Heart left ventricle (tissue), 16 donors: ENCODE measurements around the gene ZNF550. TPM values are rescaled to one million over a fixed set of nuclear protein-coding genes. Genes with fewer than 3 reads are reported as not detected.
"Not testable (repeated sequence)": the region's sequence is repeated elsewhere in the genome, so short reads cannot be mapped to it uniquely, and the experiment has no call there.

Experiments
- ATAC-seq, 4 donors: fragments of 200-7000 bp; cut with Tn5 transposase; one replicate each; pipeline ENCODE4 v1.9.1; 2020 to 2022; ENCODE audit warnings: moderate library complexity in 4 of 4, mild to moderate bottlenecking in 3 of 4, moderate number of reproducible peaks in 1 of 4
- DNase-seq, 5 donors: peaks; one replicate each; pipeline ENCODE4 v3.0.0-alpha.2; 2020
- H3K27ac ChIP-seq, 12 donors: fragments of 200-600 bp; sonication (generic) in 4 of 12; one replicate each; pipeline versions ENCODE4 v1.5.0 to v1.8.0; 2016 to 2022; ENCODE audit warnings: mild to moderate bottlenecking in 2 of 12
- H3K27me3 ChIP-seq, 9 donors: fragments of 200-600 bp; sonication (generic) in 2 of 9; one replicate each; pipeline versions ENCODE4 v1.5.1 to v1.8.0; 2016 to 2022; ENCODE audit warnings: mild to moderate bottlenecking in 3 of 9
- H3K36me3 ChIP-seq, 9 donors: fragments of 200-600 bp; sonication (generic) in 2 of 9; one replicate each; pipeline versions ENCODE4 v1.5.0 to v1.8.0; 2018 to 2022; ENCODE audit warnings: mild to moderate bottlenecking in 2 of 9
- H3K4me1 ChIP-seq, 12 donors: fragments of 200-600 bp; sonication (generic) in 4 of 12; one replicate each; pipeline versions ENCODE4 v1.5.0 to v1.8.0; 2016 to 2022; ENCODE audit warnings: mild to moderate bottlenecking in 3 of 12
- H3K4me3 ChIP-seq, 12 donors: fragments of 200-600 bp; sonication (generic) in 4 of 12; one replicate each; pipeline versions ENCODE4 v1.5.0 to v1.8.0; 2017 to 2022; ENCODE audit warnings: mild to moderate bottlenecking in 9 of 12, moderate library complexity in 4 of 12
- H3K9me3 ChIP-seq, 12 donors: fragments of 200-600 bp; sonication (generic) in 4 of 12; one replicate each; pipeline versions ENCODE4 v1.5.0 to v1.8.0; 2016 to 2022; ENCODE audit warnings: mild to moderate bottlenecking in 1 of 12
- POLR2A ChIP-seq, 2 donors: fragments of 450-650 bp; IDR thresholded peaks; one replicate each; pipeline ENCODE4 v1.6.1; 2017; ENCODE audit warnings: antibody characterized with exemption in 2 of 2, mild to moderate bottlenecking in 2 of 2, moderate library complexity in 2 of 2
- WGBS, 4 donors: extraction: QIAGEN DNeasy Blood & Tissue Kit in 2 of 4; methylation state at CpG; one replicate each; pipeline versions ENCODE4 v1.1.5 to v1.1.7; 2013 to 2018; 5-methylcytosine and 5-hydroxymethylcytosine counted together
- intact Hi-C, 10 donors: fragments of 100-400 bp; cut with DNase I; formaldehyde crosslinking; loops; one replicate each; pipeline versions ENCODE4 v1.11.1 to v1.14.2; 2022
- polyA plus RNA-seq, 2 donors: library from polyadenylated mRNA; stranded (reverse); fragments of 200-250 nt; gene quantifications; one replicate each; pipeline ENCODE4 v1.2.3, GENCODE V29; 2013
- total RNA-seq, 9 donors: library from RNA; depleted of rRNA in 2 of 9; stranded (reverse); fragments of >200 nt in 2 of 9; fragmentation: NEBNext Ultra II Directional in 3 of 9; extraction: Animal tissue kit (Norgen Biotek cat#: 25700) in 3 of 9; gene quantifications; one replicate each; pipeline versions ENCODE4 v1.1.0 to v1.2.4, GENCODE V29; 2016 to 2023
- TF ChIP-seq, protein P1 (sequence below), 12 donors: fragments of 200-600 bp; sonication (generic) in 4 of 12; IDR thresholded peaks; one replicate each; pipeline versions ENCODE4 v1.5.0 to v1.8.0; 2018 to 2022; ENCODE audit warnings: antibody characterized with exemption in 12 of 12, mild to moderate bottlenecking in 5 of 12
- donor health status: ischemic (EF 13 %, LVEDD 7.1; RV severe dilation, severe dysfunction).
- donor health status: healthy with polysubstance abuse.
- donor health status: DM: no; HTN: yes; CAD: no.
- donor health status: DM: no; HTN: no; CAD: no.
- donor health status: ischemic (EF 25% LVEDD 6.9; RV normal size, moderate dysfunction).
- donor health status: ischemic (EF 25% LVEDD 5.7; RV mildly dilated, moderate dysfunction).
- donor health status: healthy.
- donor health status: DM: yes; HTN: yes; CAD: no.
- donor health status: ischemic (EF 35%, LVEDD 5.7; RV mildly dilated, moderate dysfunction).
- donor health status: nonischemic (EF 11% LVEDD 7.7; RV severe dilation, severe dysfunction).
- donor health status: DM: yes; HTN: yes; CAD: no.
- donor health status: PGD.
- donor health status: ischemic (EF 29% LVEDD 5.4; RV normal size, mild dysfunction).
- donor health status: nonischemic (EF 23%, LVEDD 6.1; RV moderate dilation, normal function).

ZNF550 gene
- total and polyA plus RNA-seq, 11 donors = 3.6 to 10.1 (median 6.9) TPM

DNA sequence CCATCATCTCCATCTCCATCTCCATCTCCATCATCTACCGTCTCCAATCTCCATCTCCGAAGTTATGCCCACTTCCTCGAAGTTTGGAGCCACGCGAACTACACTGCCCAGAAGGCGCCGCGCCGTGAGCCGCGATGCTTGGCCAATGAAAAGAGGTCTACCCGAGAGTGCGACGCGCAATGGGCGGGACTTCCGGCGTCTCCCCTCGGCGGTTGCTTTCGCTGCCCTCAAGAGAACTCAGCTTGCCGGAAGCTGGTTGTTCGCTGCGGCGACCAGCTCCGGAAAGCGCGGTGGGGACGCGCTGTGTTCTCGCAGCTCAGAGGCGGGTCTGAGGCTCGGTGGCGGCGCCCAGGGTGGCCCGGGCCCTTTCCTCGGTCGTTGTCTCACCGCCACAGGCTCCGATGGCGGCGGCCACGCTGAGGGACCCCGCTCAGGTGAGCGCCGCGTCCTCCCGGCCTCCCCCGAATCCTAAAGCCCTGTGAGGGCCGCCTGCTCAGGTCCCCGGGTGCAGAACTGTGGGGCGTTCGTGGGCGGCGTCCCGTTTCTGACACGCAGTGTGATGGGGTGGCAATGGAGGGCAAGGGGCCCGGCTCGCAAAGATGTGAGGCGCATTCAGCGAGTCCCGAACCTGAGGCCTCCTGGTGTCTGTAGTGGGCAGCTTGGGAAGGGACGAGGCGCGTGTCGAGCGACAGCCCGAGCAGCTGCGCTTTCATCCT, 59.8 kb downstream of the ZNF550 start, which contains the start of gene ZNF773:
ZNF773 (plus strand) TSS at position 259 of the 716 bp plus-strand sequence; CDS start at position 402, 143 bp downstream.
- TF ChIP-seq POLR2A (IDR thresholded peaks at IDR 0.05) = peak in 1 of 2 donors; percentile 95
- intact Hi-C loops, H3K27me3 ChIP-seq: not testable (repeated sequence)
- H3K4me3 ChIP-seq = peak within 1 kb of the TSS; percentile 73 to 100 (median 88)
- 0 to 1% (median 0%) methylated on average over 32 to 61 of the region's 69 CpGs for WGBS, 4 donors
- DNase-seq = peak; percentile 96 to 98 (median 97)
- H3K4me1 ChIP-seq = peaks cover 0 to 11% (median 7%) of the 10 kb centered on the region in 12 donors
- peaks cover 0 to 13% (median 7%) of the 10 kb centered on the region in 9 donors for H3K36me3 ChIP-seq
- peak within 1 kb of the TSS; percentile 67 to 96 (median 89) for H3K27ac ChIP-seq
- ATAC-seq = peak; percentile 100
- peaks cover 0 to 59% (median 0%) of the 10 kb centered on the region in 12 donors for H3K9me3 ChIP-seq

DNA sequence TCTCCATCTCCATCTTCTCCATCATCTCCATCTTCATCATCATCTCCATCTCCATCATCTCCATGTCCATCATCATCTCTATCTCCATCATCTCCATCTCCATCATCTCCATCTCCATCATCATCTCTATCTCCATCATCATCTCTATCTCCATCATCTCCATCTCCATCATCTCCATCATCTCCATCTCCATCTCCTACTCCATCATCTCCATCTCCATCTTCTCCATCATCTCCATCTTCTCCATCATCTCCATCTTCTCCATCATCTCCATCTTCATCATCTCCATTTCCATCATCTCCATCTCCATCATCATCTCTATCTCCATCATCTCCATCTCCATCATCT, 60.4 kb downstream of the ZNF550 start:
- intact Hi-C loops, H3K27ac ChIP-seq, H3K4me3 ChIP-seq, ATAC-seq, H3K27me3 ChIP-seq, DNase-seq: not testable (repeated sequence)
- H3K9me3 ChIP-seq = peaks cover 0 to 63% (median 0%) of the 10 kb centered on the region in 12 donors
- peaks cover 0 to 11% (median 7%) of the 10 kb centered on the region in 12 donors for H3K4me1 ChIP-seq
- peaks cover 0 to 14% (median 7%) of the 10 kb centered on the region in 9 donors for H3K36me3 ChIP-seq

DNA sequence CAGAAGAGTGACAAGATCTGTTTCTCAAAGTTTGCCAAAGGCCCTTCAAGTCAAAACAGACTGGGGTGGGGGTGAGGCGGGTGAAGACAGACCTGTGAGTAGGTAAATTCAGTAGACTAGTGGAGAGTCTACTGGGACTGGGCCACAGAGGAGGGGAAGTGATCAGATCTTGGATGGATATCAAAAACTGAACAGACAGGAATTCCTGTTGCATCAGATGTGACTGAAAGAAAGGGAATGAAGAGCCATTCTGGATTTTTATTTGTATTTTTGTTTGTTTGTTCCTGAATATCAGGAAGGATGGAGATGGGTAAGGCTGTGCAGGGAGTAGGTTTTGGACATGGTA, 71.4 kb downstream of the ZNF550 start:
- H3K9me3 ChIP-seq = peaks cover 0 to 22% (median 0%) of the 10 kb centered on the region in 12 donors
- H3K4me1 ChIP-seq, H3K27ac ChIP-seq, intact Hi-C loops, H3K27me3 ChIP-seq, DNase-seq: not testable (repeated sequence)
- peak in 2 of 4 donors; percentile 21 to 29 for ATAC-seq
- H3K4me3 ChIP-seq = peak overlapping the region in 7 of 12 donors; percentile 6 to 100 (median 26)
- peaks cover 0 to 30% (median 21%) of the 10 kb centered on the region in 9 donors for H3K36me3 ChIP-seq
- WGBS, 4 donors = 14 to 17% methylated on average over 1 of the region's 1 CpG; no CpG with 5 or more reads in 2 of the 4 donors

DNA sequence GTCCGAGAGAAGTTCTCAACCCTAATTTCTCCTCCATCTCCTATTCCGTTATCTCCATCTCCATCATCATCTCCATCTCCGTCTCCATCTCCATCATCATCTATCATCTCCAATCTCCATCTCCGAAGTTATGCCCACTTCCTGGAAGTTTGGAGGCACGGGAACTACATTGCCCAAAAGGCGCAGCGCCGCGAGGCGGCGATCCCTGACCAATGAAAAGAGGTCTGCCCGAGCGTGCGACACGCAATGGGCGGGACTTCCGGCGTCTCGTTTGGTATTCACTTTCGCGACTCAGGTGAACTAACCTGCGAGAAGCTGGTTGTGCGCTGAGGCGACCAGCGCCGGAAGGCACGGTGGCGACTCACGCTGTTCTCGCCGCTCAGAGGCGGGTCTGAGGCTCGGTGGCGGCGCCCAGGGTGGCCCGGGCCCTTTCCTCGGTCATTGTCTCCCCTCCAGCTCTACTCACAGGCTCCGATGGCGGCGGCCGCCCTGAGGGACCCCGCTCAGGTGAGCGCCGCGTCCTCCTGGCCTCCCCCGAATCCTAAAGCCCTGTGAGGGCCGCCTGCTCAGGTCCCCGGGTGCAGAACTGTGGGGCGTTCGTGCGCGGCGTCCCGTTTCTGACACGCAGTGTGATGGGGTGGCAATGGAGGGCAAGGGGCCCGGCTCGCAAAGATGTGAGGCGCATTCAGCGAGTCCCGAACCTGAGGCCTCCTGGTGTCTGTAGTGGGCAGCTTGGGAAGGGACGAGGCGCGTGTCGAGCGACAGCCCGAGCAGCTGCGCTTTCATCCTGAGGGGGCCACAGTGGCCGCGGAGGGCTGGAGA, 72.0 kb downstream of the ZNF550 start, which contains the start of gene ZNF419:
ZNF419 (plus strand) TSS at position 274 of the 822 bp plus-strand sequence; CDS start at position 475, 201 bp downstream.
- H3K4me1 ChIP-seq, intact Hi-C loops, H3K27me3 ChIP-seq: not testable (repeated sequence)
- peak in 1 of 2 donors; percentile 52 for TF ChIP-seq POLR2A (IDR thresholded peaks at IDR 0.05)
- TF ChIP-seq, protein P1, sequence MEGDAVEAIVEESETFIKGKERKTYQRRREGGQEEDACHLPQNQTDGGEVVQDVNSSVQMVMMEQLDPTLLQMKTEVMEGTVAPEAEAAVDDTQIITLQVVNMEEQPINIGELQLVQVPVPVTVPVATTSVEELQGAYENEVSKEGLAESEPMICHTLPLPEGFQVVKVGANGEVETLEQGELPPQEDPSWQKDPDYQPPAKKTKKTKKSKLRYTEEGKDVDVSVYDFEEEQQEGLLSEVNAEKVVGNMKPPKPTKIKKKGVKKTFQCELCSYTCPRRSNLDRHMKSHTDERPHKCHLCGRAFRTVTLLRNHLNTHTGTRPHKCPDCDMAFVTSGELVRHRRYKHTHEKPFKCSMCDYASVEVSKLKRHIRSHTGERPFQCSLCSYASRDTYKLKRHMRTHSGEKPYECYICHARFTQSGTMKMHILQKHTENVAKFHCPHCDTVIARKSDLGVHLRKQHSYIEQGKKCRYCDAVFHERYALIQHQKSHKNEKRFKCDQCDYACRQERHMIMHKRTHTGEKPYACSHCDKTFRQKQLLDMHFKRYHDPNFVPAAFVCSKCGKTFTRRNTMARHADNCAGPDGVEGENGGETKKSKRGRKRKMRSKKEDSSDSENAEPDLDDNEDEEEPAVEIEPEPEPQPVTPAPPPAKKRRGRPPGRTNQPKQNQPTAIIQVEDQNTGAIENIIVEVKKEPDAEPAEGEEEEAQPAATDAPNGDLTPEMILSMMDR (IDR thresholded peaks at IDR 0.05) = peak in 4 of 12 donors; percentile 13 to 38 (median 24)
- H3K9me3 ChIP-seq = peaks cover 0 to 16% (median 0%) of the 10 kb centered on the region in 12 donors
- H3K27ac ChIP-seq = peak within 1 kb of the TSS in 10 of 12 donors; percentile 54 to 86 (median 82)
- peak within 1 kb of the TSS; percentile 71 to 100 (median 92) for H3K4me3 ChIP-seq
- ATAC-seq (peak; percentile 90 to 99 (median 98)), DNase-seq (peak; percentile 93 to 94 (median 93))
- peaks cover 0 to 24% (median 16%) of the 10 kb centered on the region in 9 donors for H3K36me3 ChIP-seq
- 1 to 2% (median 1%) methylated on average over 24 to 59 of the region's 69 CpGs for WGBS, 4 donors

Other genes with a start within 250 kb of the ZNF550 start
- gene ZNF543, start 239.4 kb downstream of the ZNF550 start, total RNA-seq = 1 to 10 TPM; 4.3 to 9.1 (median 7.1) TPM
- gene ZNF543, start 239.4 kb downstream of the ZNF550 start, polyA plus RNA-seq = 1 to 10 TPM; 1.6 to 2.0 TPM
- gene ZNF304, start 208.6 kb downstream of the ZNF550 start, total RNA-seq = 10 to 100 TPM in 4 of 9 donors, 1 to 10 TPM in 5; 7.0 to 14.5 (median 9.7) TPM
- 1 to 10 TPM; 2.7 to 6.1 TPM for gene ZNF304, start 208.6 kb downstream of the ZNF550 start, polyA plus RNA-seq
- gene TRAPPC2B, start 196.3 kb downstream of the ZNF550 start, total RNA-seq = 10 to 100 TPM in 5 of 9 donors, 1 to 10 TPM in 4; 7.4 to 35.0 (median 12.3) TPM
- gene TRAPPC2B, start 196.3 kb downstream of the ZNF550 start, polyA plus RNA-seq = 10 to 100 TPM; 34.4 to 35.6 TPM
- gene ZNF547, start 196.3 kb downstream of the ZNF550 start, total RNA-seq = 1 to 10 TPM; 1.9 to 3.7 (median 2.6) TPM
- 1 to 10 TPM; 1.7 to 2.0 TPM for gene ZNF547, start 196.3 kb downstream of the ZNF550 start, polyA plus RNA-seq
- 10 to 100 TPM; 11.6 to 20.3 (median 15.3) TPM for gene ZNF548, start 170.0 kb downstream of the ZNF550 start, total RNA-seq
- 10 to 100 TPM in 1 of 2 donors, 1 to 10 TPM in 1; 5.1 to 12.0 TPM for gene ZNF548, start 170.0 kb downstream of the ZNF550 start, polyA plus RNA-seq
- 10 to 100 TPM in 2 of 9 donors, 1 to 10 TPM in 7; 3.9 to 13.5 (median 9.0) TPM for gene ZNF17, start 148.7 kb downstream of the ZNF550 start, total RNA-seq
- 1 to 10 TPM; 3.2 to 8.5 TPM for gene ZNF17, start 148.7 kb downstream of the ZNF550 start, polyA plus RNA-seq
- gene ZNF749, start 124.5 kb downstream of the ZNF550 start, total RNA-seq = 1 to 10 TPM; 2.0 to 8.2 (median 3.7) TPM
- 10 to 100 TPM in 1 of 2 donors, 1 to 10 TPM in 1; 1.2 to 17.4 TPM for gene ZNF749, start 124.5 kb downstream of the ZNF550 start, polyA plus RNA-seq
- gene VN1R1, start 102.7 kb downstream of the ZNF550 start, total RNA-seq = 1 to 10 TPM; 2.1 to 6.2 (median 3.0) TPM
- 1 to 10 TPM; 1.6 to 2.2 TPM for gene VN1R1, start 102.7 kb downstream of the ZNF550 start, polyA plus RNA-seq
- 10 to 100 TPM; 15.7 to 30.1 (median 24.1) TPM for gene ZNF772, start 82.3 kb downstream of the ZNF550 start, total RNA-seq
- gene ZNF772, start 82.3 kb downstream of the ZNF550 start, polyA plus RNA-seq = 1 to 10 TPM; 4.2 to 9.1 TPM
- gene ZNF419, start 72.1 kb downstream of the ZNF550 start, total RNA-seq = 10 to 100 TPM in 3 of 9 donors, 1 to 10 TPM in 6; 5.6 to 11.5 (median 7.9) TPM
- 1 to 10 TPM; 6.2 to 7.3 TPM for gene ZNF419, start 72.1 kb downstream of the ZNF550 start, polyA plus RNA-seq
- 1 to 10 TPM; 4.1 to 7.3 (median 4.9) TPM for gene ZNF773, start 59.9 kb downstream of the ZNF550 start, total RNA-seq
- gene ZNF773, start 59.9 kb downstream of the ZNF550 start, polyA plus RNA-seq = 1 to 10 TPM; 4.4 to 5.5 TPM
- gene ZNF549, start 32.5 kb downstream of the ZNF550 start, total RNA-seq = 1 to 10 TPM; 2.5 to 5.2 (median 3.7) TPM
- 1 to 10 TPM; 2.6 to 3.3 TPM for gene ZNF549, start 32.5 kb downstream of the ZNF550 start, polyA plus RNA-seq
- gene ZNF416, start 19.0 kb upstream of the ZNF550 start, total RNA-seq = 1 to 10 TPM; 3.3 to 7.3 (median 5.1) TPM
- gene ZNF416, start 19.0 kb upstream of the ZNF550 start, polyA plus RNA-seq = 1 to 10 TPM; 1.8 to 3.8 TPM
- 1 to 10 TPM; 2.7 to 5.6 (median 4.4) TPM for gene ZIK1, start 24.3 kb upstream of the ZNF550 start, total RNA-seq
- gene ZIK1, start 24.3 kb upstream of the ZNF550 start, polyA plus RNA-seq = 1 to 10 TPM; 1.1 to 8.0 TPM
- gene ZNF530, start 40.0 kb upstream of the ZNF550 start, total RNA-seq = 1 to 10 TPM; 2.7 to 7.5 (median 3.9) TPM
- 1 to 10 TPM; 4.9 to 8.7 TPM for gene ZNF530, start 40.0 kb upstream of the ZNF550 start, polyA plus RNA-seq
- 10 to 100 TPM; 12.6 to 15.8 (median 13.8) TPM for gene ZNF134, start 54.4 kb upstream of the ZNF550 start, total RNA-seq
- 10 to 100 TPM in 1 of 2 donors, 1 to 10 TPM in 1; 5.3 to 14.7 TPM for gene ZNF134, start 54.4 kb upstream of the ZNF550 start, polyA plus RNA-seq
- gene ZNF211, start 73.3 kb upstream of the ZNF550 start, total RNA-seq = 10 to 100 TPM in 4 of 9 donors, 1 to 10 TPM in 5; 6.8 to 14.4 (median 9.0) TPM
- gene ZNF211, start 73.3 kb upstream of the ZNF550 start, polyA plus RNA-seq = 10 to 100 TPM in 1 of 2 donors, 1 to 10 TPM in 1; 5.6 to 11.4 TPM
- under 1 TPM in 1 of 9 donors, not detected in 8; 0.14 TPM for gene ZSCAN4, start 109.1 kb upstream of the ZNF550 start, total RNA-seq
- under 1 TPM; 0.03 to 0.11 TPM for gene ZSCAN4, start 109.1 kb upstream of the ZNF550 start, polyA plus RNA-seq
- 10 to 100 TPM in 1 of 9 donors, 1 to 10 TPM in 8; 3.0 to 11.3 (median 4.3) TPM for gene ZNF551, start 122.1 kb upstream of the ZNF550 start, total RNA-seq
- gene ZNF551, start 122.1 kb upstream of the ZNF550 start, polyA plus RNA-seq = 1 to 10 TPM; 2.4 to 3.9 TPM
- gene ZNF154, start 149.3 kb upstream of the ZNF550 start, total RNA-seq = 1 to 10 TPM; 1.4 to 5.3 (median 4.0) TPM
- gene ZNF154, start 149.3 kb upstream of the ZNF550 start, polyA plus RNA-seq = 1 to 10 TPM; 1.4 to 4.3 TPM
- gene ZNF671, start 167.8 kb upstream of the ZNF550 start, total RNA-seq = 10 to 100 TPM in 2 of 9 donors, 1 to 10 TPM in 7; 5.1 to 10.7 (median 7.6) TPM
- 1 to 10 TPM; 4.6 to 4.9 TPM for gene ZNF671, start 167.8 kb upstream of the ZNF550 start, polyA plus RNA-seq
- gene ZNF776, start 187.0 kb upstream of the ZNF550 start, total RNA-seq = 10 to 100 TPM in 7 of 9 donors, 1 to 10 TPM in 2; 8.1 to 17.3 (median 12.9) TPM
- gene ZNF776, start 187.0 kb upstream of the ZNF550 start, polyA plus RNA-seq = 1 to 10 TPM; 4.8 to 9.6 TPM
- gene ZNF586, start 209.8 kb upstream of the ZNF550 start, total RNA-seq = 10 to 100 TPM in 7 of 9 donors, 1 to 10 TPM in 2; 6.7 to 13.3 (median 11.9) TPM
- gene ZNF586, start 209.8 kb upstream of the ZNF550 start, polyA plus RNA-seq = 1 to 10 TPM; 8.5 to 9.2 TPM